Measurements from ENCODE around the gene MRPL30.
"Not testable (repeated sequence)": the region's sequence is repeated elsewhere in the genome, so short reads cannot be mapped to it uniquely, and the experiment has no call there.

The MRPL30 gene

GRCh38 chr2:99184811-99185210 lies 3.8 kb downstream of the MRPL30 start:
- DNase-seq (ENCODE audit: low spot score) = no peak

GRCh38 chr2:99187011-99187410 lies 6.0 kb downstream of the MRPL30 start:
- DNase-seq (ENCODE audit: low spot score) = peak; percentile 10

- no peak for DNase-seq (ENCODE audit: low spot score)
These were observed 7.4 kb downstream of the MRPL30 start for GRCh38 chr2:99188357-99188756.

- DNase-seq (ENCODE audit: low spot score) = no peak
These were observed 9.6 kb downstream of the MRPL30 start for GRCh38 chr2:99190548-99190947.

- DNase-seq (ENCODE audit: low spot score) = not testable (repeated sequence)
These were observed 11.4 kb downstream of the MRPL30 start for GRCh38 chr2:99192364-99192763.

GRCh38 chr2:99198103-99198841 lies 17.3 kb downstream of the MRPL30 start:
- no peak for DNase-seq (ENCODE audit: low spot score)

GRCh38 chr2:99200076-99200800 lies 19.3 kb downstream of the MRPL30 start:
- DNase-seq (ENCODE audit: low spot score) = no peak

- DNase-seq (ENCODE audit: low spot score) = no peak
These were observed 21.1 kb downstream of the MRPL30 start for GRCh38 chr2:99201959-99202678.

- DNase-seq (ENCODE audit: low spot score) = no peak
These were observed 24.5 kb downstream of the MRPL30 start for GRCh38 chr2:99205491-99205890.

GRCh38 chr2:99216096-99216495 lies 35.1 kb downstream of the MRPL30 start:
- DNase-seq (ENCODE audit: low spot score) = no peak

GRCh38 chr2:99217929-99218501 lies 37.0 kb downstream of the MRPL30 start:
- no peak for DNase-seq (ENCODE audit: low spot score)

GRCh38 chr2:99233177-99233576 lies 52.2 kb downstream of the MRPL30 start:
- not testable (repeated sequence) for DNase-seq (ENCODE audit: low spot score)

- no peak for DNase-seq (ENCODE audit: low spot score)
These were observed 57.6 kb downstream of the MRPL30 start for GRCh38 chr2:99238599-99238998.

- DNase-seq (ENCODE audit: low spot score) = no peak
These were observed 59.4 kb downstream of the MRPL30 start for GRCh38 chr2:99240431-99240830.

GRCh38 chr2:99242151-99242550 lies 61.2 kb downstream of the MRPL30 start:
- DNase-seq (ENCODE audit: low spot score) = no peak
